ENCODE measurements around the gene CDC42.

Gene CDC42

GRCh38 chr1:22038036-22038435 lies 14.5 kb upstream of the CDC42 start:
- DNase-seq, result no peak

GRCh38 chr1:22039594-22040285 lies 12.8 kb upstream of the CDC42 start:
- DNase-seq, result peak; percentile 98

GRCh38 chr1:22040286-22040623 lies 12.3 kb upstream of the CDC42 start:
- no peak for DNase-seq

GRCh38 chr1:22041505-22041904 lies 11.0 kb upstream of the CDC42 start:
- DNase-seq, result no peak

GRCh38 chr1:22043198-22043769 lies 9.2 kb upstream of the CDC42 start:
- DNase-seq, result no peak

GRCh38 chr1:22044690-22045420 lies 7.7 kb upstream of the CDC42 start:
- DNase-seq, result no peak

- DNase-seq, result no peak
These were observed 6.8 kb upstream of the CDC42 start for GRCh38 chr1:22045604-22046228.

GRCh38 chr1:22048351-22049192 lies 3.9 kb upstream of the CDC42 start:
- no peak for DNase-seq

GRCh38 chr1:22050330-22050729 lies 2.2 kb upstream of the CDC42 start:
- no peak for DNase-seq

GRCh38 chr1:22051607-22052114 lies 848 bp upstream of the CDC42 start:
- no peak for DNase-seq

- DNase-seq, result peak; percentile 81
These were observed 730 bp downstream of the CDC42 start for GRCh38 chr1:22053017-22053860.

GRCh38 chr1:22053861-22054770 lies 1.6 kb downstream of the CDC42 start:
- peak; percentile 51 for DNase-seq

GRCh38 chr1:22055463-22055862 lies 3.0 kb downstream of the CDC42 start:
- no peak for DNase-seq

- no peak for DNase-seq
These were observed 3.5 kb downstream of the CDC42 start for GRCh38 chr1:22056043-22056442.

GRCh38 chr1:22056936-22057335 lies 4.4 kb downstream of the CDC42 start:
- no peak for DNase-seq

- DNase-seq, result no peak
These were observed 5.4 kb downstream of the CDC42 start for GRCh38 chr1:22057861-22058260.

GRCh38 chr1:22064751-22065402 lies 12.4 kb downstream of the CDC42 start:
- no peak for DNase-seq

GRCh38 chr1:22071511-22071910 lies 19.0 kb downstream of the CDC42 start:
- no peak for DNase-seq

GRCh38 chr1:22074803-22075202 lies 22.3 kb downstream of the CDC42 start:
- DNase-seq, result no peak

- no peak for DNase-seq
These were observed 23.2 kb downstream of the CDC42 start for GRCh38 chr1:22075718-22076117.
